SK-N-SH treated with all-trans-retinoic acid at 6 μM for 48 hours (cell line): Measurements from ENCODE around the gene SHANK1.

Experiments
- ATAC-seq: fragments of 200-7000 bp; cut with Tn5 transposase; 3 replicates; pipeline ENCODE4 v1.9.1; 2020; ENCODE audit warnings: mild to moderate bottlenecking, moderate library complexity
- ARNTL ChIP-seq: fragments of 450-650 bp; formaldehyde crosslinking; IDR thresholded peaks from 2 replicates; pipeline ENCODE4 v1.5.0; 2020; ENCODE audit warnings: low read depth, mild to moderate bottlenecking, moderate library complexity, borderline replicate concordance
- BACH2 ChIP-seq: fragments of 250-450 bp; sonication (Bioruptor Pico); IDR thresholded peaks from 2 replicates; pipeline ENCODE4 v1.9.0; 2021; ENCODE audit warnings: mild to moderate bottlenecking, borderline replicate concordance
- CSDC2 ChIP-seq: fragments of 250-450 bp; sonication (Bioruptor Pico); IDR thresholded peaks from 2 replicates; pipeline ENCODE4 v1.5.0; 2020; ENCODE audit warnings: mild to moderate bottlenecking, moderate library complexity
- ESRRG ChIP-seq: fragments of 250-450 bp; sonication (Bioruptor Pico); IDR thresholded peaks from 2 replicates; pipeline ENCODE4 v1.6.1; 2021; ENCODE audit warnings: mild to moderate bottlenecking
- GLIS3 ChIP-seq: fragments of 250-450 bp; sonication (Bioruptor Pico); IDR thresholded peaks from 2 replicates; pipeline ENCODE4 v1.5.0; 2020; ENCODE audit warnings: mild to moderate bottlenecking, moderate library complexity
- ISL1 ChIP-seq: fragments of 250-450 bp; sonication (Bioruptor Pico); IDR thresholded peaks from 2 replicates; pipeline ENCODE4 v2.1.2; 2022; ENCODE audit warnings: mild to moderate bottlenecking, moderate library complexity
- OSR1 ChIP-seq: fragments of 250-450 bp; sonication (Bioruptor Pico); IDR thresholded peaks from 2 replicates; pipeline ENCODE4 v1.8.0; 2022; ENCODE audit warnings: moderate library complexity, mild to moderate bottlenecking, inconsistent platforms
- POU6F1 ChIP-seq: fragments of 250-450 bp; sonication (Bioruptor Pico); IDR thresholded peaks from 2 replicates; pipeline ENCODE4 v1.8.0; 2021; ENCODE audit warnings: low read depth, mild to moderate bottlenecking, moderate library complexity, borderline replicate concordance
- PPARA ChIP-seq: fragments of 250-450 bp; sonication (Bioruptor Pico); IDR thresholded peaks from 2 replicates; pipeline ENCODE4 v1.5.0; 2020; ENCODE audit warnings: mild to moderate bottlenecking, borderline replicate concordance
- RARB ChIP-seq: fragments of 250-450 bp; sonication (Bioruptor Pico); IDR thresholded peaks from 2 replicates; pipeline ENCODE4 v1.8.0; 2021; ENCODE audit warnings: mild to moderate bottlenecking, moderate library complexity
- SNAI2 ChIP-seq: fragments of 250-450 bp; sonication (Bioruptor Pico); IDR thresholded peaks from 2 replicates; pipeline ENCODE4 v1.5.0; 2020; ENCODE audit warnings: mild to moderate bottlenecking, moderate library complexity
- TCF4 ChIP-seq: fragments of 250-450 bp; sonication (Bioruptor Pico); IDR thresholded peaks from 2 replicates; pipeline ENCODE4 v1.8.0; 2021; ENCODE audit warnings: mild to moderate bottlenecking, moderate library complexity, borderline replicate concordance
- TOX ChIP-seq: fragments of 250-450 bp; sonication (Bioruptor Pico); IDR thresholded peaks from 2 replicates; pipeline ENCODE4 v1.8.0; 2021; ENCODE audit warnings: mild to moderate bottlenecking, moderate library complexity, borderline replicate concordance
- TSHZ2 ChIP-seq: fragments of 250-450 bp; sonication (Bioruptor Pico); IDR thresholded peaks from 2 replicates; pipeline ENCODE4 v1.5.0; 2020; ENCODE audit warnings: mild to moderate bottlenecking, moderate library complexity
- ZC3H10 ChIP-seq: fragments of 250-450 bp; sonication (Bioruptor Pico); IDR thresholded peaks from 2 replicates; pipeline ENCODE4 v1.5.1; 2021; ENCODE audit warnings: mild to moderate bottlenecking, moderate library complexity
- ZFP3 ChIP-seq: fragments of 250-450 bp; sonication (Bioruptor Pico); IDR thresholded peaks from 2 replicates; pipeline ENCODE4 v1.5.0; 2020; ENCODE audit warnings: mild to moderate bottlenecking, moderate library complexity
- ZFP30 ChIP-seq: fragments of 450-650 bp; formaldehyde crosslinking; IDR thresholded peaks from 2 replicates; pipeline ENCODE4 v1.5.0; 2022; ENCODE audit warnings: mild to moderate bottlenecking, moderate library complexity
- ZNF565 ChIP-seq: fragments of 450-650 bp; formaldehyde crosslinking; conservative IDR thresholded peaks from 2 replicates; pipeline ENCODE4 v1.5.0; 2020; ENCODE audit warnings: low read depth, mild to moderate bottlenecking, moderate library complexity
- ZNF70 ChIP-seq: fragments of 450-650 bp; formaldehyde crosslinking; IDR thresholded peaks from 2 replicates; pipeline ENCODE4 v1.5.0; 2020; ENCODE audit warnings: mild to moderate bottlenecking, moderate library complexity
- TF ChIP-seq, protein P1 (sequence below): fragments of 250-450 bp; sonication (Bioruptor Pico); IDR thresholded peaks from 2 replicates; pipeline ENCODE4 v1.5.1; 2020; ENCODE audit warnings: low read depth, mild to moderate bottlenecking, moderate library complexity
- TF ChIP-seq, protein P2 (sequence below): fragments of 250-450 bp; sonication (Bioruptor Pico); IDR thresholded peaks from 2 replicates; pipeline ENCODE4 v1.5.1; 2021; ENCODE audit warnings: mild to moderate bottlenecking, moderate library complexity
- TF ChIP-seq, protein P3 (sequence below): fragments of 250-450 bp; sonication (Bioruptor Pico); IDR thresholded peaks from 2 replicates; pipeline ENCODE4 v1.8.0; 2020; ENCODE audit warnings: mild to moderate bottlenecking, moderate library complexity, borderline replicate concordance

The SHANK1 gene

DNA sequence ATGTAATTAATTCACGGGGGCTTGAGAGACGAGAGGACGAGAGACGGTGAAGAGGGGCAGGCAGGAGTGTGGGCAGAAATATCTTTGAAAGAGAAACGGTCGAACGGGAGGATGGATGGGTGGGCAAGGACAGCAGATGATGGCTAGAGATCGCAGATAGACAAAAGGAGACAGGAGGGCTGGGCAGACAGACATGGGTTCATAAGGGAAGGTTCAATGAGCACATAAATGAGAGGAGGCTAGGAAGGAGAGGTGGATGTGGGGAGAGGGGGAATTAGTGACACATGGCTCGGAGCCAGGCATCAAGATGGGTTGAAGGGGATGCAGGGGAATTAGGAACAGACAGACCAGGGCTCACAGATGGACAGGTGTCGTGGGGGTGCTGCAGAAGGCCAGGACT is 81.0 kb downstream of the SHANK1 start (continued):
- TF ChIP-seq, protein P1, sequence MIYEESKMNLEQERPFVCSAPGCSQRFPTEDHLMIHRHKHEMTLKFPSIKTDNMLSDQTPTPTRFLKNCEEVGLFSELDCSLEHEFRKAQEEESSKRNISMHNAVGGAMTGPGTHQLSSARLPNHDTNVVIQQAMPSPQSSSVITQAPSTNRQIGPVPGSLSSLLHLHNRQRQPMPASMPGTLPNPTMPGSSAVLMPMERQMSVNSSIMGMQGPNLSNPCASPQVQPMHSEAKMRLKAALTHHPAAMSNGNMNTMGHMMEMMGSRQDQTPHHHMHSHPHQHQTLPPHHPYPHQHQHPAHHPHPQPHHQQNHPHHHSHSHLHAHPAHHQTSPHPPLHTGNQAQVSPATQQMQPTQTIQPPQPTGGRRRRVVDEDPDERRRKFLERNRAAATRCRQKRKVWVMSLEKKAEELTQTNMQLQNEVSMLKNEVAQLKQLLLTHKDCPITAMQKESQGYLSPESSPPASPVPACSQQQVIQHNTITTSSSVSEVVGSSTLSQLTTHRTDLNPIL (CRISPR knock-in tag): no peak

GRCh38 chr19:50636317-50637085 is 83.1 kb downstream of the SHANK1 start:
- TF ChIP-seq GLIS3 (no peak), TOX (CRISPR knock-in tag) (no peak), ZNF565 (CRISPR knock-in tag) (no peak), ARNTL (CRISPR knock-in tag) (no peak), ESRRG (CRISPR knock-in tag) (no peak), SNAI2 (CRISPR knock-in tag) (no peak), ZNF70 (CRISPR knock-in tag) (no peak), ZC3H10 (CRISPR knock-in tag) (no peak), TSHZ2 (no peak), BACH2 (CRISPR knock-in tag) (no peak), OSR1 (CRISPR knock-in tag) (no peak), POU6F1 (CRISPR knock-in tag) (no peak), PPARA (CRISPR knock-in tag) (no peak), TCF4 (CRISPR knock-in tag) (no peak), CSDC2 (CRISPR knock-in tag) (no peak), ZFP3 (CRISPR knock-in tag) (no peak), RARB (CRISPR knock-in tag) (no peak)
- TF ChIP-seq, protein P2, sequence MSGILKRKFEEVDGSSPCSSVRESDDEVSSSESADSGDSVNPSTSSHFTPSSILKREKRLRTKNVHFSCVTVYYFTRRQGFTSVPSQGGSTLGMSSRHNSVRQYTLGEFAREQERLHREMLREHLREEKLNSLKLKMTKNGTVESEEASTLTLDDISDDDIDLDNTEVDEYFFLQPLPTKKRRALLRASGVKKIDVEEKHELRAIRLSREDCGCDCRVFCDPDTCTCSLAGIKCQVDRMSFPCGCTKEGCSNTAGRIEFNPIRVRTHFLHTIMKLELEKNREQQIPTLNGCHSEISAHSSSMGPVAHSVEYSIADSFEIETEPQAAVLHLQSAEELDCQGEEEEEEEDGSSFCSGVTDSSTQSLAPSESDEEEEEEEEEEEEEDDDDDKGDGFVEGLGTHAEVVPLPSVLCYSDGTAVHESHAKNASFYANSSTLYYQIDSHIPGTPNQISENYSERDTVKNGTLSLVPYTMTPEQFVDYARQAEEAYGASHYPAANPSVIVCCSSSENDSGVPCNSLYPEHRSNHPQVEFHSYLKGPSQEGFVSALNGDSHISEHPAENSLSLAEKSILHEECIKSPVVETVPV (CRISPR knock-in tag): no peak
- TF ChIP-seq, protein P3, sequence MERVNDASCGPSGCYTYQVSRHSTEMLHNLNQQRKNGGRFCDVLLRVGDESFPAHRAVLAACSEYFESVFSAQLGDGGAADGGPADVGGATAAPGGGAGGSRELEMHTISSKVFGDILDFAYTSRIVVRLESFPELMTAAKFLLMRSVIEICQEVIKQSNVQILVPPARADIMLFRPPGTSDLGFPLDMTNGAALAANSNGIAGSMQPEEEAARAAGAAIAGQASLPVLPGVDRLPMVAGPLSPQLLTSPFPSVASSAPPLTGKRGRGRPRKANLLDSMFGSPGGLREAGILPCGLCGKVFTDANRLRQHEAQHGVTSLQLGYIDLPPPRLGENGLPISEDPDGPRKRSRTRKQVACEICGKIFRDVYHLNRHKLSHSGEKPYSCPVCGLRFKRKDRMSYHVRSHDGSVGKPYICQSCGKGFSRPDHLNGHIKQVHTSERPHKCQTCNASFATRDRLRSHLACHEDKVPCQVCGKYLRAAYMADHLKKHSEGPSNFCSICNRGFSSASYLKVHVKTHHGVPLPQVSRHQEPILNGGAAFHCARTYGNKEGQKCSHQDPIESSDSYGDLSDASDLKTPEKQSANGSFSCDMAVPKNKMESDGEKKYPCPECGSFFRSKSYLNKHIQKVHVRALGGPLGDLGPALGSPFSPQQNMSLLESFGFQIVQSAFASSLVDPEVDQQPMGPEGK (CRISPR knock-in tag): no peak
- no peak for ATAC-seq

DNA sequence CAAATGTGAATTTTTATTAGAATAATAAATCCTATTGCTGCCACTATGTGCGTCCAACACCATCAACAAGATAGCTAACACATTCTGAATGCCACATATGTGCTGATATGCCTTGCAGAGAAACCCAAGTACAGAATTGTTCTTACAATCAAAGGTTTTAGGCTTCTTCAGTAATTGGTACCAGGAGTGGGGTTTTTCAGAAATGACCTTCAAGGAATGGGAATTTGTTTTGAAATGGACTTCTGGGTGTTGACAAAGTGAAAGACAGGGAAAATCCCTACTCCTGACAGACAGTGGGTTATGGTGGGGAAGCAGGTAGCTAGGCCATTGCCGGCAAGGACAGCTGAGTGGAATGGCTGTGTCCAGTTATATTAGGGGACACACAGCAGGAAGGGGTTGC is 85.6 kb downstream of the SHANK1 start:
- no peak for ATAC-seq
- no peak for TF ChIP-seq PPARA (CRISPR knock-in tag)
- TF ChIP-seq TCF4 (CRISPR knock-in tag): no peak
- TF ChIP-seq TOX (CRISPR knock-in tag): no peak
- TF ChIP-seq ESRRG (CRISPR knock-in tag): no peak
- no peak for TF ChIP-seq SNAI2 (CRISPR knock-in tag)
- TF ChIP-seq POU6F1 (CRISPR knock-in tag): no peak
- TF ChIP-seq RARB (CRISPR knock-in tag): no peak
- no peak for TF ChIP-seq ARNTL (CRISPR knock-in tag)
- no peak for TF ChIP-seq ZFP30
- no peak for TF ChIP-seq CSDC2 (CRISPR knock-in tag)
- TF ChIP-seq, protein P2 (CRISPR knock-in tag): no peak
- no peak for TF ChIP-seq ISL1 (CRISPR knock-in tag)
- no peak for TF ChIP-seq ZFP3 (CRISPR knock-in tag)
- no peak for TF ChIP-seq BACH2 (CRISPR knock-in tag)
- TF ChIP-seq, protein P1 (CRISPR knock-in tag): no peak
- no peak for TF ChIP-seq ZNF565 (CRISPR knock-in tag)
